ENCODE data around the gene LCOR. TPM values are rescaled to one million over a fixed set of nuclear protein-coding genes. Genes with fewer than 3 reads are reported as not detected.
A peak's percentile ranks its signal among the peaks of the same experiment; 100 is the strongest.

Gene LCOR
- total and polyA plus RNA-seq, 8 donors = 4.5 to 34.2 (median 19.5) TPM

- H3K9me3 ChIP-seq = no peaks in the 10 kb centered on the region
- 81 to 87% methylated on average over 14 of the region's 14 CpGs for WGBS, 2 donors
- DNase-seq = no peak
- no peak for TF ChIP-seq CTCF (IDR thresholded peaks at IDR 0.05)
- ATAC-seq = no peak
- H3K4me1 ChIP-seq = peaks cover 12 to 18% (median 13%) of the 10 kb centered on the region in 3 donors
- no peak for FAIRE-seq
- no peaks in the 10 kb centered on the region for H3K27me3 ChIP-seq
- no peaks in the 10 kb centered on the region for H3K36me3 ChIP-seq
- intact Hi-C loops (cut with DNase I) = no loop called here
- H3K27ac ChIP-seq = peak overlapping the region in 2 of 4 donors; percentile 50 to 52
- H3K4me3 ChIP-seq = no peak overlapping the region
Observed at GRCh38 chr10:97023401-97024167, 191.5 kb downstream of the LCOR start.

- TF ChIP-seq CTCF (IDR thresholded peaks at IDR 0.05) = no peak
- Histone ChIP-seq H3K9me3 (no peaks in the 10 kb centered on the region), H3K27me3 (no peaks in the 10 kb centered on the region), H3K4me1 (peaks cover 12 to 18% (median 13%) of the 10 kb centered on the region in 3 donors), H3K36me3 (no peaks in the 10 kb centered on the region), H3K4me3 (no peak overlapping the region), H3K27ac (peak overlapping the region in 2 of 4 donors; percentile 50 to 52)
- intact Hi-C loops (cut with DNase I) = loop anchor here in 1 of 3 donors (5.0 kb wide), 1 partner anchor 257 kb away; no protein-coding TSS in a partner anchor
- no peak for FAIRE-seq
- ATAC-seq = peak; percentile 58 to 83 (median 72)
- WGBS, 2 donors = 40 to 41% methylated on average over 13 of the region's 13 CpGs
- DNase-seq = peak in 3 of 6 donors; percentile 33 to 64 (median 44)
Observed at GRCh38 chr10:97024168-97025073, 192.3 kb downstream of the LCOR start.

GRCh38 chr10:97025613-97026242 is 193.6 kb downstream of the LCOR start:
- intact Hi-C loops (cut with DNase I) = loop anchor here in 1 of 3 donors (5.0 kb wide), 1 partner anchor 258 kb away; no protein-coding TSS in a partner anchor
- no peaks in the 10 kb centered on the region for H3K27me3 ChIP-seq
- peaks cover 5 to 13% (median 6%) of the 10 kb centered on the region in 3 donors for H3K4me1 ChIP-seq
- FAIRE-seq = no peak
- 58 to 63% methylated on average over 9 of the region's 9 CpGs for WGBS, 2 donors
- H3K27ac ChIP-seq = no peak overlapping the region
- no peaks in the 10 kb centered on the region for H3K36me3 ChIP-seq
- peak; percentile 36 to 70 (median 54) for TF ChIP-seq CTCF (IDR thresholded peaks at IDR 0.05)
- ATAC-seq = peak; percentile 69 to 80 (median 77)
- no peaks in the 10 kb centered on the region for H3K9me3 ChIP-seq
- no peak overlapping the region for H3K4me3 ChIP-seq
- DNase-seq = peak in 4 of 6 donors; percentile 50 to 66 (median 56)

GRCh38 chr10:97028126-97028831 is 196.2 kb downstream of the LCOR start:
- H3K27ac ChIP-seq = no peak overlapping the region
- TF ChIP-seq CTCF (IDR thresholded peaks at IDR 0.05) = no peak
- H3K9me3 ChIP-seq = no peaks in the 10 kb centered on the region
- H3K4me3 ChIP-seq = no peak overlapping the region
- ATAC-seq = no peak
- no peak for DNase-seq
- no peak for FAIRE-seq
- 77 to 93% methylated on average over 2 of the region's 2 CpGs for WGBS, 2 donors
- peaks cover 5 to 13% (median 6%) of the 10 kb centered on the region in 3 donors for H3K4me1 ChIP-seq
- H3K36me3 ChIP-seq = no peaks in the 10 kb centered on the region
- H3K27me3 ChIP-seq = no peaks in the 10 kb centered on the region
- intact Hi-C loops (cut with DNase I) = loop anchor here in 1 of 3 donors (5.0 kb wide), 1 partner anchor 261 kb away; no protein-coding TSS in a partner anchor
